GM12891 (cell line): ENCODE data around the gene ACAP1.

ENCODE experiments used
- POLR2A ChIP-seq: IDR thresholded peaks from 2 replicates; pipeline ENCODE4 v1.6.1; 2011; ENCODE audit warnings: low read depth, low read length, control low read depth
- POLR2AphosphoS5 ChIP-seq: IDR thresholded peaks from 2 replicates; pipeline ENCODE4 v1.6.1; 2011; ENCODE audit warnings: low read depth, low read length, control low read depth
- SPI1 ChIP-seq: IDR thresholded peaks from 2 replicates; pipeline ENCODE4 v1.6.1; 2011; ENCODE audit warnings: low read depth, low read length, control low read depth
- TAF1 ChIP-seq: IDR thresholded peaks from 2 replicates; pipeline ENCODE4 v1.6.1; 2011; ENCODE audit warnings: low read depth, low read length, control low read depth

GRCh38 chr17:7354262-7354843, 18.0 kb downstream of the ACAP1 start:
- no peak for TF ChIP-seq POLR2A
- TF ChIP-seq POLR2AphosphoS5: no peak
- no peak for TF ChIP-seq SPI1
- no peak for TF ChIP-seq TAF1
